Central memory CD4-positive, alpha-beta T cell (primary cell): ENCODE measurements around the gene UBA1.
A peak's percentile ranks its signal among the peaks of the same experiment; 100 is the strongest.

ENCODE experiments used
- DNase-seq: peaks from one replicate; pipeline ENCODE4 v3.0.0; 2022
- total RNA-seq, 3 experiments: gene quantifications; one replicate each; lab custom pipeline; 2026; lab: John Stamatoyannopoulos, UW

The UBA1 gene
- 102 to 311 (median 173) reads per million in 3 experiments for total RNA-seq

- DNase-seq: peak; percentile 97
Measured at GRCh38 chrX:47193475-47194193, at the start of gene UBA1. Gene UBA1, plus strand, starts transcription at chrX:47193829. Its CDS starts 4,974 bp downstream, at chrX:47198803.

GRCh38 chrX:47143894-47144625 is 49.6 kb upstream of the UBA1 start:
- DNase-seq: no peak

- peak; percentile 91 for DNase-seq
Measured at GRCh38 chrX:47144626-47145394, 48.8 kb upstream of the UBA1 start, which contains the start of the genes NDUFB11 and RBM10. Gene NDUFB11, minus strand, starts transcription at chrX:47144702. Its CDS starts 23 bp downstream, at chrX:47144679. Gene RBM10, plus strand, starts transcription at chrX:47145221. Its CDS starts 2,261 bp downstream, at chrX:47147482.

GRCh38 chrX:47145395-47146120 is 48.1 kb upstream of the UBA1 start:
- DNase-seq: no peak

GRCh38 chrX:47146121-47146935 is 47.3 kb upstream of the UBA1 start:
- DNase-seq: no peak

GRCh38 chrX:47146936-47147859 is 46.4 kb upstream of the UBA1 start:
- no peak for DNase-seq

- DNase-seq: no peak
Measured at GRCh38 chrX:47148946-47149345, 44.7 kb upstream of the UBA1 start.

- DNase-seq: no peak
Measured at GRCh38 chrX:47151435-47151834, 42.2 kb upstream of the UBA1 start.

- no peak for DNase-seq
Measured at GRCh38 chrX:47156611-47157520, 36.8 kb upstream of the UBA1 start.

GRCh38 chrX:47158131-47158530 is 35.5 kb upstream of the UBA1 start:
- no peak for DNase-seq

GRCh38 chrX:47158781-47159180 is 34.8 kb upstream of the UBA1 start:
- no peak for DNase-seq

- DNase-seq: no peak
Measured at GRCh38 chrX:47160781-47161180, 32.8 kb upstream of the UBA1 start.

GRCh38 chrX:47162927-47163583 is 30.6 kb upstream of the UBA1 start:
- no peak for DNase-seq

GRCh38 chrX:47164420-47164819 is 29.2 kb upstream of the UBA1 start:
- no peak for DNase-seq

GRCh38 chrX:47166126-47166525 is 27.5 kb upstream of the UBA1 start:
- no peak for DNase-seq

- DNase-seq: no peak
Measured at GRCh38 chrX:47168495-47169073, 25.0 kb upstream of the UBA1 start.

GRCh38 chrX:47169273-47169672 is 24.4 kb upstream of the UBA1 start:
- no peak for DNase-seq
